VCaP (cell line): ENCODE results near the gene FAM216A.

Source experiments
- H3K27ac ChIP-seq: fragments of 450-650 bp; 2 replicates; pipeline ENCODE4 v1.5.1; 2017
- CTCF ChIP-seq: fragments of 450-650 bp; conservative IDR thresholded peaks from 2 replicates; pipeline ENCODE4 v1.5.1; 2017; ENCODE audit warnings: mild to moderate bottlenecking, moderate library complexity

Gene FAM216A

GRCh38 chr12:110530511-110530910, 61.9 kb downstream of the FAM216A start:
- no peak overlapping the region for H3K27ac ChIP-seq
- no peak for TF ChIP-seq CTCF

GRCh38 chr12:110531741-110532333, 63.2 kb downstream of the FAM216A start:
- no peak for TF ChIP-seq CTCF
- H3K27ac ChIP-seq, result no peak overlapping the region

- H3K27ac ChIP-seq, result no peak overlapping the region
- TF ChIP-seq CTCF, result no peak
Observed at GRCh38 chr12:110532644-110533043, 64.0 kb downstream of the FAM216A start.

GRCh38 chr12:110533607-110534006, 65.0 kb downstream of the FAM216A start:
- H3K27ac ChIP-seq, result no peak overlapping the region

GRCh38 chr12:110534811-110535210, 66.2 kb downstream of the FAM216A start:
- no peak overlapping the region for H3K27ac ChIP-seq
- no peak for TF ChIP-seq CTCF

More at GRCh38 chr12:110533607-110534006, 65.0 kb downstream of the FAM216A start:
- TF ChIP-seq CTCF, result no peak

GRCh38 chr12:110536834-110537604, 68.4 kb downstream of the FAM216A start:
- no peak overlapping the region for H3K27ac ChIP-seq
- TF ChIP-seq CTCF, result no peak

- TF ChIP-seq CTCF, result no peak
Observed at GRCh38 chr12:110537605-110538409, 69.2 kb downstream of the FAM216A start.

More at GRCh38 chr12:110537605-110538409, 69.2 kb downstream of the FAM216A start:
- no peak overlapping the region for H3K27ac ChIP-seq
